Sigmoid colon (tissue), 4 donors: ENCODE measurements around the gene SGCD.

Source experiments
- POLR2A ChIP-seq, 2 donors: fragments of 450-650 bp; IDR thresholded peaks; one replicate each; pipeline ENCODE4 v1.6.1; 2016; ENCODE audit warnings: antibody characterized with exemption in 2 of 2, mild to moderate bottlenecking in 2 of 2, moderate library complexity in 2 of 2
- POLR2AphosphoS5 ChIP-seq, 4 donors: sonication (generic); formaldehyde crosslinking; IDR thresholded peaks; one replicate each; pipeline ENCODE4 v1.6.1; 2017; ENCODE audit warnings: antibody characterized with exemption in 4 of 4
- TF ChIP-seq, protein P1 (sequence below), 4 experiments: fragments of 450-650 bp in 3 of 4; fragments of 200-600 bp in 1 of 4; IDR thresholded peaks; one replicate each; pipeline ENCODE4 v1.5.1; 2016 to 2019; ENCODE audit warnings: antibody characterized with exemption in 4 of 4, mild to moderate bottlenecking in 3 of 4, moderate library complexity in 2 of 4

DNA sequence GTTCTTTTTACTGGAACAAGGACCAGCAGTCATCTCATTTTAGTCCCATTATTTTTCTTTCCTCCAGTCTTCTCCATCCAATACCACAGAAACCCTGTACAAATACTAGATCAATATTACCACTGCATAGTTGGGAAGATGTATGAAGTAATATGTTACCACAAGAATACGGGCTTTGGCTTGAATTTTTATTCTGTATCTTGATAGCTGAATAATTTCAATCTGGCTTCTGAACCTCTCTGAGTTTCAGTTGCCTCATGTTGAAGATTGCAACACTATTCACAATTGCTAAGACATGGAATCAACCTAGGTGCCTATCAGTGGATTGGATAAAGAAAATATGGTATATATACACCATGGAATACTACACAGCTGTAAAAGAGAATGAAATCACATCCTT is 82.9 kb downstream of the SGCD start:
- no peak for TF ChIP-seq POLR2AphosphoS5 (IDR thresholded peaks at IDR 0.05)
- TF ChIP-seq, protein P1, sequence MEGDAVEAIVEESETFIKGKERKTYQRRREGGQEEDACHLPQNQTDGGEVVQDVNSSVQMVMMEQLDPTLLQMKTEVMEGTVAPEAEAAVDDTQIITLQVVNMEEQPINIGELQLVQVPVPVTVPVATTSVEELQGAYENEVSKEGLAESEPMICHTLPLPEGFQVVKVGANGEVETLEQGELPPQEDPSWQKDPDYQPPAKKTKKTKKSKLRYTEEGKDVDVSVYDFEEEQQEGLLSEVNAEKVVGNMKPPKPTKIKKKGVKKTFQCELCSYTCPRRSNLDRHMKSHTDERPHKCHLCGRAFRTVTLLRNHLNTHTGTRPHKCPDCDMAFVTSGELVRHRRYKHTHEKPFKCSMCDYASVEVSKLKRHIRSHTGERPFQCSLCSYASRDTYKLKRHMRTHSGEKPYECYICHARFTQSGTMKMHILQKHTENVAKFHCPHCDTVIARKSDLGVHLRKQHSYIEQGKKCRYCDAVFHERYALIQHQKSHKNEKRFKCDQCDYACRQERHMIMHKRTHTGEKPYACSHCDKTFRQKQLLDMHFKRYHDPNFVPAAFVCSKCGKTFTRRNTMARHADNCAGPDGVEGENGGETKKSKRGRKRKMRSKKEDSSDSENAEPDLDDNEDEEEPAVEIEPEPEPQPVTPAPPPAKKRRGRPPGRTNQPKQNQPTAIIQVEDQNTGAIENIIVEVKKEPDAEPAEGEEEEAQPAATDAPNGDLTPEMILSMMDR (IDR thresholded peaks at IDR 0.05), result no peak
- no peak for TF ChIP-seq POLR2A (IDR thresholded peaks at IDR 0.05)
